Mesenchymal stem cell (in vitro differentiated cells and primary cell): Measurements from ENCODE around the gene PAPPA.
A peak's percentile ranks its signal among the peaks of the same experiment; 100 is the strongest.

Source experiments
- DNase-seq: peaks from one replicate; pipeline ENCODE4 v3.0.0-alpha.2; 2013
- H2AFZ ChIP-seq: one replicate; pipeline ENCODE4 v1.6.1; 2013; ENCODE audit warnings: low read depth, mild to moderate bottlenecking, control low read depth, inconsistent platforms, low read length, moderate library complexity
- H2AK5ac ChIP-seq: 2 replicates; pipeline ENCODE4 v1.6.1; 2013; ENCODE audit warnings: low read length, moderate library complexity, mild to moderate bottlenecking, inconsistent platforms; ENCODE audit not compliant: severe bottlenecking
- H2BK120ac ChIP-seq: one replicate; pipeline ENCODE4 v1.6.1; 2013; ENCODE audit warnings: low read depth, mild to moderate bottlenecking, inconsistent platforms, low read length, moderate library complexity
- H2BK12ac ChIP-seq, 2 experiments: one replicate each; pipeline ENCODE4 v1.6.1; 2013; ENCODE audit warnings: inconsistent platforms in 2 of 2, low read length in 2 of 2, mild to moderate bottlenecking in 2 of 2, moderate library complexity in 2 of 2, control low read depth in 1 of 2
- H2BK15ac ChIP-seq: one replicate; pipeline ENCODE4 v1.6.1; 2013; ENCODE audit warnings: mild to moderate bottlenecking, low read depth, inconsistent platforms; ENCODE audit not compliant: poor library complexity, severe bottlenecking
- H2BK5ac ChIP-seq: 2 replicates; pipeline ENCODE4 v1.6.1; 2013; ENCODE audit warnings: low read depth, mild to moderate bottlenecking, low read length, control low read depth, inconsistent platforms; ENCODE audit not compliant: poor library complexity, severe bottlenecking
- H3K14ac ChIP-seq, 2 experiments: one replicate each; pipeline ENCODE4 v1.6.1; 2013; ENCODE audit warnings: inconsistent platforms in 2 of 2, low read length in 2 of 2, control low read depth in 1 of 2, mild to moderate bottlenecking in 1 of 2, moderate library complexity in 1 of 2
- H3K18ac ChIP-seq, 2 experiments: one replicate each; pipeline ENCODE4 v1.6.1; 2013; ENCODE audit warnings: inconsistent platforms in 2 of 2, low read length in 2 of 2, control low read depth in 1 of 2, low read depth in 1 of 2, mild to moderate bottlenecking in 1 of 2
- H3K23ac ChIP-seq, 2 experiments: one replicate each; pipeline ENCODE4 v1.6.1; 2013; ENCODE audit warnings: inconsistent platforms in 2 of 2, low read length in 2 of 2, mild to moderate bottlenecking in 2 of 2, moderate library complexity in 2 of 2, control low read depth in 1 of 2
- H3K27ac ChIP-seq: 2 replicates; pipeline ENCODE4 v1.5.1; 2013; ENCODE audit warnings: mild to moderate bottlenecking, moderate library complexity, low read length, control low read depth, inconsistent platforms; ENCODE audit not compliant: poor library complexity, severe bottlenecking
- H3K27me3 ChIP-seq, 2 experiments: 2 replicates each; pipeline versions ENCODE4 v1.6.1 to v1.7.0; 2013; ENCODE audit warnings: low read length in 2 of 2, mild to moderate bottlenecking in 2 of 2, moderate library complexity in 2 of 2, control low read depth in 1 of 2, inconsistent platforms in 1 of 2; ENCODE audit not compliant: control insufficient read depth in 1 of 2, insufficient read depth in 1 of 2
- H3K36me3 ChIP-seq, 2 experiments: 2 replicates each; pipeline versions ENCODE4 v1.6.1 to v1.7.0; 2013; ENCODE audit warnings: low read length in 2 of 2, control low read depth in 1 of 2, inconsistent platforms in 1 of 2, low read depth in 1 of 2, mild to moderate bottlenecking in 1 of 2; ENCODE audit not compliant: insufficient read depth in 2 of 2, control insufficient read depth in 1 of 2
- H3K4ac ChIP-seq, 2 experiments: one replicate each; pipeline ENCODE4 v1.6.1; 2013; ENCODE audit warnings: inconsistent platforms in 2 of 2, low read length in 2 of 2, mild to moderate bottlenecking in 2 of 2, moderate library complexity in 2 of 2, control low read depth in 1 of 2, low read depth in 1 of 2
- H3K4me1 ChIP-seq: 2 replicates; pipeline ENCODE4 v1.6.1; 2013; ENCODE audit warnings: low read depth, low read length, control low read depth; ENCODE audit not compliant: control insufficient read depth, insufficient read depth
- H3K4me2 ChIP-seq: 2 replicates; pipeline ENCODE4 v1.6.1; 2013; ENCODE audit warnings: low read length, mild to moderate bottlenecking, inconsistent platforms; ENCODE audit not compliant: poor library complexity, severe bottlenecking
- H3K4me3 ChIP-seq, 2 experiments: 2 replicates each; pipeline versions ENCODE4 v1.5.1 to v1.7.0; 2013; ENCODE audit warnings: low read length in 2 of 2, mild to moderate bottlenecking in 2 of 2, control low read depth in 1 of 2, low read depth in 1 of 2; ENCODE audit not compliant: insufficient read depth in 1 of 2
- H3K79me1 ChIP-seq: replicated peaks from 2 replicates; pipeline ENCODE4 v1.6.1; 2013; ENCODE audit warnings: mild to moderate bottlenecking, control low read depth, low read length, inconsistent platforms; ENCODE audit not compliant: poor library complexity, severe bottlenecking
- H3K9ac ChIP-seq: 2 replicates; pipeline ENCODE4 v1.7.0; 2013; ENCODE audit warnings: mild to moderate bottlenecking, low read length, moderate library complexity
- H3K9me3 ChIP-seq: 2 replicates; pipeline ENCODE4 v1.7.0; 2013; ENCODE audit warnings: mild to moderate bottlenecking, low read length; ENCODE audit not compliant: control insufficient read depth
- H4K8ac ChIP-seq: one replicate; pipeline ENCODE4 v1.6.1; 2013; ENCODE audit warnings: inconsistent platforms, mild to moderate bottlenecking, low read length, moderate library complexity
- H4K91ac ChIP-seq: one replicate; pipeline ENCODE4 v1.6.1; 2013; ENCODE audit warnings: mild to moderate bottlenecking, low read length, inconsistent platforms
- WGBS: methylation state at CpG from one replicate; pipeline ENCODE4 v1.1.7; 2013; ENCODE audit warnings: mixed read lengths; 5-methylcytosine and 5-hydroxymethylcytosine counted together

PAPPA gene

GRCh38 chr9:116323012-116323411, 169.4 kb downstream of the PAPPA start:
- DNase-seq, result no peak
- H3K4ac ChIP-seq, result peak overlapping the region in 1 of 2 experiments; percentile 12
- H4K91ac ChIP-seq, result no peak overlapping the region
- H3K27ac ChIP-seq, result no peak overlapping the region
- no peak overlapping the region for H3K4me2 ChIP-seq
- H3K23ac ChIP-seq, result no peak overlapping the region
- no peak overlapping the region for H3K4me3 ChIP-seq
- H3K27me3 ChIP-seq, result no peaks in the 10 kb centered on the region
- no peaks in the 10 kb centered on the region for H3K9me3 ChIP-seq
- H3K14ac ChIP-seq, result no peak overlapping the region
- no peak overlapping the region for H2BK12ac ChIP-seq
- peaks cover 4% of the 10 kb centered on the region for H3K4me1 ChIP-seq
- no peak overlapping the region for H2BK120ac ChIP-seq
- no peak overlapping the region for H2AK5ac ChIP-seq
- WGBS, result 74% methylated on average over 5 of the region's 11 CpGs
- H2AFZ ChIP-seq, result no peak overlapping the region
- no peak overlapping the region for H2BK15ac ChIP-seq
- peaks cover 8 to 56% of the 10 kb centered on the region in 2 experiments for H3K36me3 ChIP-seq
- peak overlapping the region; percentile 8 for H3K9ac ChIP-seq
- peaks cover 5% of the 10 kb centered on the region for H3K79me1 ChIP-seq
- no peak overlapping the region for H4K8ac ChIP-seq
- no peak overlapping the region for H3K18ac ChIP-seq
- no peak overlapping the region for H2BK5ac ChIP-seq

- Histone ChIP-seq H3K9ac (no peak overlapping the region), H3K23ac (no peak overlapping the region), H3K18ac (no peak overlapping the region), H2BK12ac (no peak overlapping the region), H3K4ac (no peak overlapping the region), H3K9me3 (no peaks in the 10 kb centered on the region), H3K4me3 (no peak overlapping the region), H2BK15ac (no peak overlapping the region), H3K14ac (no peak overlapping the region), H3K36me3 (peaks cover 6 to 56% of the 10 kb centered on the region in 2 experiments), H2BK5ac (no peak overlapping the region), H3K27ac (no peak overlapping the region), H3K79me1 (peaks cover 5% of the 10 kb centered on the region), H2AFZ (no peak overlapping the region), H3K27me3 (no peaks in the 10 kb centered on the region), H3K4me2 (no peak overlapping the region), H4K8ac (no peak overlapping the region), H2AK5ac (no peak overlapping the region), H2BK120ac (no peak overlapping the region), H3K4me1 (peaks cover 4% of the 10 kb centered on the region), H4K91ac (no peak overlapping the region)
- no peak for DNase-seq
These were observed 170.0 kb downstream of the PAPPA start for GRCh38 chr9:116323571-116323970.

- no peak overlapping the region for H3K4ac ChIP-seq
- peaks cover 3% of the 10 kb centered on the region for H3K79me1 ChIP-seq
- H2BK120ac ChIP-seq, result no peak overlapping the region
- no peak overlapping the region for H3K27ac ChIP-seq
- H2BK5ac ChIP-seq, result no peak overlapping the region
- no peak overlapping the region for H4K91ac ChIP-seq
- H3K4me2 ChIP-seq, result no peak overlapping the region
- H2AK5ac ChIP-seq, result no peak overlapping the region
- H2AFZ ChIP-seq, result no peak overlapping the region
- no peak overlapping the region for H3K18ac ChIP-seq
- H3K4me1 ChIP-seq, result peaks cover 4% of the 10 kb centered on the region
- no peak overlapping the region for H4K8ac ChIP-seq
- H3K14ac ChIP-seq, result no peak overlapping the region
- no peak overlapping the region for H3K9ac ChIP-seq
- no peaks in the 10 kb centered on the region for H3K9me3 ChIP-seq
- peak; percentile 18 for DNase-seq
- no peaks in the 10 kb centered on the region for H3K27me3 ChIP-seq
- no peak overlapping the region for H3K23ac ChIP-seq
- no peak overlapping the region for H2BK15ac ChIP-seq
- H3K36me3 ChIP-seq, result peaks cover 0 to 65% of the 10 kb centered on the region in 2 experiments
- H2BK12ac ChIP-seq, result no peak overlapping the region
- no peak overlapping the region for H3K4me3 ChIP-seq
These were observed 172.3 kb downstream of the PAPPA start for GRCh38 chr9:116325924-116326323.

- H2AK5ac ChIP-seq, result peak overlapping the region; percentile 62
- no peak overlapping the region for H3K14ac ChIP-seq
- no peak overlapping the region for H3K4me2 ChIP-seq
- H4K8ac ChIP-seq, result no peak overlapping the region
- peaks cover 4% of the 10 kb centered on the region for H3K4me1 ChIP-seq
- H3K18ac ChIP-seq, result peak overlapping the region in 1 of 2 experiments; percentile 34
- H3K27me3 ChIP-seq, result no peaks in the 10 kb centered on the region
- no peak overlapping the region for H2AFZ ChIP-seq
- no peak overlapping the region for H3K4me3 ChIP-seq
- H2BK15ac ChIP-seq, result no peak overlapping the region
- no peak overlapping the region for H2BK5ac ChIP-seq
- WGBS, result 45% methylated on average over 4 of the region's 4 CpGs
- no peaks in the 10 kb centered on the region for H3K9me3 ChIP-seq
- no peak overlapping the region for H2BK12ac ChIP-seq
- peaks cover 2% of the 10 kb centered on the region for H3K79me1 ChIP-seq
- peaks cover 5 to 80% of the 10 kb centered on the region in 2 experiments for H3K36me3 ChIP-seq
- H3K23ac ChIP-seq, result no peak overlapping the region
- no peak overlapping the region for H2BK120ac ChIP-seq
- peak overlapping the region; percentile 29 for H3K27ac ChIP-seq
- peak; percentile 27 for DNase-seq
- H3K4ac ChIP-seq, result no peak overlapping the region
- H3K9ac ChIP-seq, result peak overlapping the region; percentile 5
- H4K91ac ChIP-seq, result no peak overlapping the region
These were observed 174.3 kb downstream of the PAPPA start for GRCh38 chr9:116327701-116328405.
